ENCODE results near the gene XRCC4.

- TF ChIP-seq CTCF (IDR thresholded peaks at IDR 0.05) = no peak
- no peak for TF ChIP-seq EZH2phosphoT487 (IDR thresholded peaks at IDR 0.05)
Observed at GRCh38 chr5:83107692-83108420, 30.5 kb downstream of the XRCC4 start.

All from neural progenitor cell (in vitro differentiated cells).